PC-3 (cell line): ENCODE measurements around the gene IL25. TPM values are rescaled to one million over a fixed set of nuclear protein-coding genes. Genes with fewer than 3 reads are reported as not detected.

Experiments
- ATAC-seq: fragments of 200-7000 bp; cut with Tn5 transposase; 2 replicates; pipeline ENCODE4 v1.9.1; 2020; ENCODE audit warnings: mild to moderate bottlenecking, moderate library complexity
- BruUV-seq: library from RNA; stranded (reverse); fragments of 400-500 nt; replicated peaks from 2 replicates; lab custom pipeline; 2021; lab: Mats Ljungman, UMichigan
- CTCF ChIA-PET: fragments of 300-600 bp; sonication (Branson Sonifier 250); formaldehyde crosslinking; loops from one replicate; lab custom pipeline; 2022; ENCODE audit warnings: antibody characterized with exemption; lab: Charles Lee
- POLR2A ChIA-PET: fragments of 300-600 bp; sonication (Branson Sonifier 250); formaldehyde crosslinking; loops from one replicate; lab custom pipeline; 2022; ENCODE audit warnings: antibody characterized with exemption; ENCODE audit not compliant: unreplicated experiment; lab: Charles Lee
- DNase-seq: peaks from one replicate; pipeline ENCODE4 v3.0.0-alpha.2; 2015
- H2AFZ ChIP-seq: fragments of 300-600 bp; sonication (generic); 2 replicates; pipeline ENCODE4 v1.6.0; 2016; ENCODE audit warnings: antibody characterized with exemption, low read length
- H3F3A ChIP-seq: fragments of 300-600 bp; sonication (generic); one replicate; pipeline ENCODE4 v1.6.0; 2017; ENCODE audit warnings: antibody characterized with exemption, low read length, control low read depth, mild to moderate bottlenecking; ENCODE audit not compliant: unreplicated experiment
- H3K27ac ChIP-seq: fragments of 300-600 bp; sonication (generic); 2 replicates; pipeline ENCODE4 v1.5.1; 2016; ENCODE audit warnings: mild to moderate bottlenecking, low read length
- H3K27me3 ChIP-seq: fragments of 300-600 bp; sonication (generic); 2 replicates; pipeline ENCODE4 v1.6.1; 2016; ENCODE audit warnings: low read length, mixed read lengths
- H3K36me3 ChIP-seq: fragments of 300-600 bp; sonication (generic); 2 replicates; pipeline ENCODE4 v1.6.1; 2016; ENCODE audit warnings: low read depth, mixed run types, low read length, mixed read lengths
- H3K4me1 ChIP-seq: fragments of 300-600 bp; sonication (generic); 2 replicates; pipeline ENCODE4 v1.5.1; 2016; ENCODE audit warnings: low read length; ENCODE audit not compliant: insufficient read depth
- H3K4me2 ChIP-seq: fragments of 300-600 bp; sonication (generic); 2 replicates; pipeline ENCODE4 v1.6.0; 2016; ENCODE audit warnings: low read length
- H3K4me3 ChIP-seq: fragments of 300-600 bp; sonication (generic); 2 replicates; pipeline ENCODE4 v1.5.1; 2016; ENCODE audit warnings: mild to moderate bottlenecking, low read length, mixed read lengths
- H3K79me2 ChIP-seq: fragments of 300-600 bp; sonication (generic); 2 replicates; pipeline ENCODE4 v1.6.1; 2017; ENCODE audit warnings: low read length, mixed read lengths
- H3K9ac ChIP-seq: fragments of 300-600 bp; sonication (generic); 2 replicates; pipeline ENCODE4 v1.6.0; 2016; ENCODE audit warnings: mild to moderate bottlenecking, low read length
- H3K9me2 ChIP-seq: fragments of 300-600 bp; sonication (generic); replicated peaks from 2 replicates; pipeline ENCODE4 v1.6.1; 2016; ENCODE audit warnings: mixed run types, low read length, mixed read lengths
- H3K9me3 ChIP-seq: fragments of 300-600 bp; sonication (generic); 2 replicates; pipeline ENCODE4 v1.6.1; 2016; ENCODE audit warnings: low read length, mixed read lengths
- H4K20me1 ChIP-seq: fragments of 300-600 bp; sonication (generic); 2 replicates; pipeline ENCODE4 v1.6.1; 2016; ENCODE audit warnings: low read length, mixed read lengths
- CTCF ChIP-seq: fragments of 300-600 bp; sonication (generic); conservative IDR thresholded peaks from 2 replicates; pipeline ENCODE4 v1.5.1; 2017; ENCODE audit warnings: antibody characterized with exemption, low read depth, mild to moderate bottlenecking, low read length
- EZH2 ChIP-seq: fragments of 300-600 bp; sonication (generic); IDR thresholded peaks from one replicate; pipeline ENCODE4 v1.6.1; 2017; ENCODE audit warnings: antibody characterized with exemption, mild to moderate bottlenecking, low read length; ENCODE audit not compliant: unreplicated experiment
- EZH2phosphoT487 ChIP-seq: fragments of 300-600 bp; sonication (generic); IDR thresholded peaks from 2 replicates; pipeline ENCODE4 v1.6.1; 2018; ENCODE audit warnings: mild to moderate bottlenecking, antibody characterized with exemption, low read length, borderline replicate concordance
- intact Hi-C: fragments of 100-400 bp; cut with micrococcal nuclease; formaldehyde crosslinking; loops from 2 replicates; pipeline ENCODE4 v1.9.0; 2023
- total RNA-seq: library from RNA; depleted of rRNA; stranded (reverse); fragments of >200 nt; gene quantifications from 2 replicates; pipeline ENCODE4 v1.2.3, GENCODE V29; 2014

IL25 gene
- total RNA-seq, 1 experiment from 2014 or later, result not detected

GRCh38 chr14:23378612-23379220 is 6.1 kb downstream of the IL25 start:
- H3K79me2 ChIP-seq, result no peaks in the 10 kb centered on the region
- no peaks in the 10 kb centered on the region for H3K9me2 ChIP-seq
- peaks cover 19% of the 10 kb centered on the region for H3K27me3 ChIP-seq
- intact Hi-C loops, result no loop called here
- CTCF ChIA-PET, result no interaction called here
- no peak overlapping the region for H2AFZ ChIP-seq
- no peaks in the 10 kb centered on the region for H3K36me3 ChIP-seq
- no peaks in the 10 kb centered on the region for H3F3A ChIP-seq
- H3K27ac ChIP-seq, result no peak overlapping the region
- no peak overlapping the region for H3K4me3 ChIP-seq
- BruUV-seq, result no TSS peak
- ATAC-seq, result no peak
- no peak for DNase-seq
- H3K9me3 ChIP-seq, result no peaks in the 10 kb centered on the region
- no peaks in the 10 kb centered on the region for H4K20me1 ChIP-seq
- no peaks in the 10 kb centered on the region for H3K4me1 ChIP-seq
- H3K4me2 ChIP-seq, result no peak overlapping the region
- no peak overlapping the region for H3K9ac ChIP-seq
- TF ChIP-seq CTCF (no peak), EZH2 (no peak), EZH2phosphoT487 (no peak)
- POLR2A ChIA-PET, result no interaction called here

- POLR2A ChIA-PET, result no interaction called here
- intact Hi-C loops, result loop anchor here (1.0 kb wide), 2 partner anchors 51 to 114 kb away; no protein-coding TSS in a partner anchor
- CTCF ChIA-PET, result interaction anchor here (0.6 to 1.3 kb wide), 4 partner anchors 43 to 311 kb away, joined by 3 to 11 read pairs (median 6); partner anchors contain the start of gene AP1G2
- TF ChIP-seq EZH2, result no peak
- TF ChIP-seq EZH2phosphoT487, result no peak
- TF ChIP-seq CTCF, result peak; percentile 94
- Histone ChIP-seq H3K79me2 (no peaks in the 10 kb centered on the region), H3K27ac (no peak overlapping the region), H2AFZ (no peak overlapping the region), H3K4me2 (no peak overlapping the region), H3K36me3 (no peaks in the 10 kb centered on the region), H4K20me1 (no peaks in the 10 kb centered on the region), H3K9me3 (no peaks in the 10 kb centered on the region), H3K4me3 (no peak overlapping the region), H3K9me2 (no peaks in the 10 kb centered on the region), H3K9ac (no peak overlapping the region), H3F3A (no peaks in the 10 kb centered on the region), H3K4me1 (no peaks in the 10 kb centered on the region), H3K27me3 (peaks cover 27% of the 10 kb centered on the region)
- no TSS peak for BruUV-seq
- DNase-seq (peak; percentile 81), ATAC-seq (peak; percentile 91)
These were observed 7.0 kb downstream of the IL25 start for GRCh38 chr14:23379366-23380196.
